GM21619 (cell line): ENCODE results near the gene CENPQ.

ENCODE experiments used
- ATAC-seq: cut with Tn5 transposase; IDR thresholded peaks from one replicate; pipeline ENCODE4 v1.9.1; 2021; ENCODE audit not compliant: unreplicated experiment

Gene CENPQ

GRCh38 chr6:49504666-49505065 lies 41.5 kb downstream of the CENPQ start:
- no peak for ATAC-seq

- ATAC-seq, result no peak
Observed at GRCh38 chr6:49506569-49507111, 43.5 kb downstream of the CENPQ start.

GRCh38 chr6:49509342-49509741 lies 46.2 kb downstream of the CENPQ start:
- no peak for ATAC-seq

GRCh38 chr6:49513153-49513989 lies 50.2 kb downstream of the CENPQ start:
- ATAC-seq, result no peak

- ATAC-seq, result no peak
Observed at GRCh38 chr6:49514571-49515484, 51.7 kb downstream of the CENPQ start.

GRCh38 chr6:49515485-49516146 lies 52.4 kb downstream of the CENPQ start:
- ATAC-seq, result no peak

- no peak for ATAC-seq
Observed at GRCh38 chr6:49516147-49516505, 53.0 kb downstream of the CENPQ start.

- no peak for ATAC-seq
Observed at GRCh38 chr6:49517919-49518318, 54.7 kb downstream of the CENPQ start.

GRCh38 chr6:49519660-49520059 lies 56.5 kb downstream of the CENPQ start:
- ATAC-seq, result peak; percentile 82

- no peak for ATAC-seq
Observed at GRCh38 chr6:49522710-49523593, 59.8 kb downstream of the CENPQ start.

- no peak for ATAC-seq
Observed at GRCh38 chr6:49523901-49524300, 60.7 kb downstream of the CENPQ start.

GRCh38 chr6:49524541-49524940 lies 61.4 kb downstream of the CENPQ start:
- ATAC-seq, result no peak

GRCh38 chr6:49526598-49526997 lies 63.4 kb downstream of the CENPQ start:
- ATAC-seq, result no peak

GRCh38 chr6:49527320-49527719 lies 64.2 kb downstream of the CENPQ start:
- ATAC-seq, result no peak

GRCh38 chr6:49528571-49528970 lies 65.4 kb downstream of the CENPQ start:
- no peak for ATAC-seq

- ATAC-seq, result no peak
Observed at GRCh38 chr6:49530141-49530776, 67.1 kb downstream of the CENPQ start.

- peak; percentile 95 for ATAC-seq
Observed at GRCh38 chr6:49531774-49532569, 68.8 kb downstream of the CENPQ start.

GRCh38 chr6:49535795-49536194 lies 72.6 kb downstream of the CENPQ start:
- ATAC-seq, result no peak

GRCh38 chr6:49539102-49539501 lies 75.9 kb downstream of the CENPQ start:
- no peak for ATAC-seq
